ENCODE measurements around the gene FOXN4. TPM values are rescaled to one million over a fixed set of nuclear protein-coding genes. Genes with fewer than 3 reads are reported as not detected.

FOXN4 gene
- total RNA-seq, 1 donor from 2014 or later, result not detected

GRCh38 chr12:109234012-109234411, 75.1 kb downstream of the FOXN4 start:
- Histone ChIP-seq H3K9me3 (ENCODE audit: control insufficient read depth in 3 of 3, low read length in 3 of 3) (no peaks in the 10 kb centered on the region), H3K4me3 (ENCODE audit: low read length in 3 of 3) (no peak overlapping the region), H3K36me3 (ENCODE audit: control insufficient read depth in 3 of 3, insufficient read depth in 3 of 3, low read length in 3 of 3) (peaks cover 75 to 87% (median 84%) of the 10 kb centered on the region in 3 donors), H3K27me3 (ENCODE audit: control insufficient read depth in 3 of 3, insufficient read depth in 3 of 3, low read length in 3 of 3) (no peaks in the 10 kb centered on the region), H3K9ac (ENCODE audit: low read depth in 1 of 3, low read length in 3 of 3) (no peak overlapping the region), H3K27ac (ENCODE audit: low read depth, low read length) (no peak overlapping the region), H3K4me1 (ENCODE audit: control insufficient read depth in 3 of 3, insufficient read depth in 3 of 3, low read length in 3 of 3) (no peaks in the 10 kb centered on the region)

GRCh38 chr12:109232731-109233130, 76.4 kb downstream of the FOXN4 start:
- Histone ChIP-seq H3K9ac (ENCODE audit: low read depth in 1 of 3, low read length in 3 of 3) (no peak overlapping the region), H3K36me3 (ENCODE audit: control insufficient read depth in 3 of 3, insufficient read depth in 3 of 3, low read length in 3 of 3) (peaks cover 73 to 90% (median 89%) of the 10 kb centered on the region in 3 donors), H3K4me1 (ENCODE audit: control insufficient read depth in 3 of 3, insufficient read depth in 3 of 3, low read length in 3 of 3) (no peaks in the 10 kb centered on the region), H3K4me3 (ENCODE audit: low read length in 3 of 3) (no peak overlapping the region), H3K27ac (ENCODE audit: low read depth, low read length) (no peak overlapping the region), H3K9me3 (ENCODE audit: control insufficient read depth in 3 of 3, low read length in 3 of 3) (no peaks in the 10 kb centered on the region), H3K27me3 (ENCODE audit: control insufficient read depth in 3 of 3, insufficient read depth in 3 of 3, low read length in 3 of 3) (no peaks in the 10 kb centered on the region)

DNA sequence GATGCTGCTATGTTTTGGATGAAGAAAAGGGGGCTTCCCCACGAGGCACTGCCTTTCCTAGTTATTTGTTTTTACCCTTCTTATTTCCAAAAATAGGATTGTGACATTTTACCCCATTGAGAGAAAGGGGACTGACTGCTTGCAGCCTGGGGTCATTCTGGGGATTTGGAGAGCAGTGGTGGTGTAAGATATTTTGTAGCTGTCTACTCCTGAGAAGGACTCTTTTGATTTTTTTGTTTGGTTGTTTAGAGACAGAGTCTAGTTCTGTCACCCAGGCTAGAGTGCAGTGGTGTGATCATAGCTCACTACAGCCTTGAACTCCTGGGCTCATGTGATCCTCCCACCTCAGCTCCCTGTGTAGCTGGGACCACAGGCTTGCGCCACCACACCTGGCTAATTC, 78.9 kb downstream of the FOXN4 start:
- H3K36me3 ChIP-seq (ENCODE audit: control insufficient read depth in 3 of 3, insufficient read depth in 3 of 3, low read length in 3 of 3), result peaks cover 63 to 85% (median 81%) of the 10 kb centered on the region in 3 donors

DNA sequence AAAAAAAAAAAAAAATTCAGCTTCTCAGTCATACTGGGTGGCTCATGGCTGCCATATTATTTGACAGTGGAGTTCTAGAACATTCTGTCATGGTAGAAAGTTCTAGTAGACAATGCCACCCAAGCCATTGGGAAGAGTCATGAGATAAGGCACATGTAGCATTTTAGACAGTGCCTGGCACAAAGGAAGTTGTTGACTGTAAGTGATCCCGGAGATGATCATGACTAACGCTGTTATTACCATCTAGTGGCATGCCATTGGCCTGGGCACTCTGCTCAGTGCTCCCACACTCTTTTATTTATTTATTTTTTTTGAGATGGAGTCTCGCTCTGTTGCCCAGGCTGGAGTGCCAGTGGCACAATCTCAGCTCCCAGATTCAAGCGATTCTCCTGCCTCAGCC, 80.4 kb downstream of the FOXN4 start:
- Histone ChIP-seq H3K9ac (ENCODE audit: low read depth in 1 of 3, low read length in 3 of 3) (no peak overlapping the region), H3K4me1 (ENCODE audit: control insufficient read depth in 3 of 3, insufficient read depth in 3 of 3, low read length in 3 of 3) (no peaks in the 10 kb centered on the region), H3K27ac (ENCODE audit: low read depth, low read length) (no peak overlapping the region), H3K9me3 (ENCODE audit: control insufficient read depth in 3 of 3, low read length in 3 of 3) (no peaks in the 10 kb centered on the region), H3K36me3 (ENCODE audit: control insufficient read depth in 3 of 3, insufficient read depth in 3 of 3, low read length in 3 of 3) (peaks cover 67 to 88% (median 83%) of the 10 kb centered on the region in 3 donors), H3K27me3 (ENCODE audit: control insufficient read depth in 3 of 3, insufficient read depth in 3 of 3, low read length in 3 of 3) (no peaks in the 10 kb centered on the region), H3K4me3 (ENCODE audit: low read length in 3 of 3) (no peak overlapping the region)

More for the DNA sequence above, 78.9 kb downstream of the FOXN4 start:
- H3K27me3 ChIP-seq (ENCODE audit: control insufficient read depth in 3 of 3, insufficient read depth in 3 of 3, low read length in 3 of 3), result no peaks in the 10 kb centered on the region
- no peaks in the 10 kb centered on the region for H3K9me3 ChIP-seq (ENCODE audit: control insufficient read depth in 3 of 3, low read length in 3 of 3)
- H3K4me3 ChIP-seq (ENCODE audit: low read length in 3 of 3), result no peak overlapping the region
- no peak overlapping the region for H3K27ac ChIP-seq (ENCODE audit: low read depth, low read length)
- H3K9ac ChIP-seq (ENCODE audit: low read depth in 1 of 3, low read length in 3 of 3), result no peak overlapping the region
- no peaks in the 10 kb centered on the region for H3K4me1 ChIP-seq (ENCODE audit: control insufficient read depth in 3 of 3, insufficient read depth in 3 of 3, low read length in 3 of 3)

Other genes starting within 250 kb of the FOXN4 start
- 20.4 TPM for gene ALKBH2, start 215.8 kb downstream of the FOXN4 start, total RNA-seq
- gene UNG, start 211.7 kb downstream of the FOXN4 start, total RNA-seq, result 25.6 TPM
- gene ACACB, start 192.7 kb downstream of the FOXN4 start, total RNA-seq, result 27.7 TPM
- gene MYO1H, start 38.6 kb upstream of the FOXN4 start, total RNA-seq, result not detected
- 24.0 TPM for gene KCTD10, start 168.0 kb upstream of the FOXN4 start, total RNA-seq
- gene UBE3B, start 168.3 kb upstream of the FOXN4 start, total RNA-seq, result 21.4 TPM